PC-3 (cell line): ENCODE measurements around the gene TCOF1. TPM values are rescaled to one million over a fixed set of nuclear protein-coding genes. Genes with fewer than 3 reads are reported as not detected.

Source experiments
- ATAC-seq: fragments of 200-7000 bp; cut with Tn5 transposase; 2 replicates; pipeline ENCODE4 v1.9.1; 2020; ENCODE audit warnings: mild to moderate bottlenecking, moderate library complexity
- BruUV-seq: library from RNA; stranded (reverse); fragments of 400-500 nt; replicated peaks from 2 replicates; lab custom pipeline; 2021; lab: Mats Ljungman, UMichigan
- CTCF ChIA-PET: fragments of 300-600 bp; sonication (Branson Sonifier 250); formaldehyde crosslinking; loops from one replicate; lab custom pipeline; 2022; ENCODE audit warnings: antibody characterized with exemption; lab: Charles Lee
- POLR2A ChIA-PET: fragments of 300-600 bp; sonication (Branson Sonifier 250); formaldehyde crosslinking; loops from one replicate; lab custom pipeline; 2022; ENCODE audit warnings: antibody characterized with exemption; ENCODE audit not compliant: unreplicated experiment; lab: Charles Lee
- DNase-seq: peaks from one replicate; pipeline ENCODE4 v3.0.0-alpha.2; 2015
- H2AFZ ChIP-seq: fragments of 300-600 bp; sonication (generic); 2 replicates; pipeline ENCODE4 v1.6.0; 2016; ENCODE audit warnings: antibody characterized with exemption, low read length
- H3F3A ChIP-seq: fragments of 300-600 bp; sonication (generic); one replicate; pipeline ENCODE4 v1.6.0; 2017; ENCODE audit warnings: antibody characterized with exemption, low read length, control low read depth, mild to moderate bottlenecking; ENCODE audit not compliant: unreplicated experiment
- H3K27ac ChIP-seq: fragments of 300-600 bp; sonication (generic); 2 replicates; pipeline ENCODE4 v1.5.1; 2016; ENCODE audit warnings: mild to moderate bottlenecking, low read length
- H3K27me3 ChIP-seq: fragments of 300-600 bp; sonication (generic); 2 replicates; pipeline ENCODE4 v1.6.1; 2016; ENCODE audit warnings: low read length, mixed read lengths
- H3K36me3 ChIP-seq: fragments of 300-600 bp; sonication (generic); 2 replicates; pipeline ENCODE4 v1.6.1; 2016; ENCODE audit warnings: low read depth, mixed run types, low read length, mixed read lengths
- H3K4me1 ChIP-seq: fragments of 300-600 bp; sonication (generic); 2 replicates; pipeline ENCODE4 v1.5.1; 2016; ENCODE audit warnings: low read length; ENCODE audit not compliant: insufficient read depth
- H3K4me2 ChIP-seq: fragments of 300-600 bp; sonication (generic); 2 replicates; pipeline ENCODE4 v1.6.0; 2016; ENCODE audit warnings: low read length
- H3K4me3 ChIP-seq: fragments of 300-600 bp; sonication (generic); 2 replicates; pipeline ENCODE4 v1.5.1; 2016; ENCODE audit warnings: mild to moderate bottlenecking, low read length, mixed read lengths
- H3K79me2 ChIP-seq: fragments of 300-600 bp; sonication (generic); 2 replicates; pipeline ENCODE4 v1.6.1; 2017; ENCODE audit warnings: low read length, mixed read lengths
- H3K9ac ChIP-seq: fragments of 300-600 bp; sonication (generic); 2 replicates; pipeline ENCODE4 v1.6.0; 2016; ENCODE audit warnings: mild to moderate bottlenecking, low read length
- H3K9me2 ChIP-seq: fragments of 300-600 bp; sonication (generic); replicated peaks from 2 replicates; pipeline ENCODE4 v1.6.1; 2016; ENCODE audit warnings: mixed run types, low read length, mixed read lengths
- H3K9me3 ChIP-seq: fragments of 300-600 bp; sonication (generic); 2 replicates; pipeline ENCODE4 v1.6.1; 2016; ENCODE audit warnings: low read length, mixed read lengths
- H4K20me1 ChIP-seq: fragments of 300-600 bp; sonication (generic); 2 replicates; pipeline ENCODE4 v1.6.1; 2016; ENCODE audit warnings: low read length, mixed read lengths
- EZH2 ChIP-seq: fragments of 300-600 bp; sonication (generic); IDR thresholded peaks from one replicate; pipeline ENCODE4 v1.6.1; 2017; ENCODE audit warnings: antibody characterized with exemption, mild to moderate bottlenecking, low read length; ENCODE audit not compliant: unreplicated experiment
- EZH2phosphoT487 ChIP-seq: fragments of 300-600 bp; sonication (generic); IDR thresholded peaks from 2 replicates; pipeline ENCODE4 v1.6.1; 2018; ENCODE audit warnings: mild to moderate bottlenecking, antibody characterized with exemption, low read length, borderline replicate concordance
- intact Hi-C: fragments of 100-400 bp; cut with micrococcal nuclease; formaldehyde crosslinking; loops from 2 replicates; pipeline ENCODE4 v1.9.0; 2023
- total RNA-seq: library from RNA; depleted of rRNA; stranded (reverse); fragments of >200 nt; gene quantifications from 2 replicates; pipeline ENCODE4 v1.2.3, GENCODE V29; 2014
- TF ChIP-seq, protein P1 (sequence below): fragments of 300-600 bp; sonication (generic); conservative IDR thresholded peaks from 2 replicates; pipeline ENCODE4 v1.5.1; 2017; ENCODE audit warnings: antibody characterized with exemption, low read depth, mild to moderate bottlenecking, low read length

TCOF1 gene
- total RNA-seq, 1 experiment from 2014 or later = 113 TPM

DNA sequence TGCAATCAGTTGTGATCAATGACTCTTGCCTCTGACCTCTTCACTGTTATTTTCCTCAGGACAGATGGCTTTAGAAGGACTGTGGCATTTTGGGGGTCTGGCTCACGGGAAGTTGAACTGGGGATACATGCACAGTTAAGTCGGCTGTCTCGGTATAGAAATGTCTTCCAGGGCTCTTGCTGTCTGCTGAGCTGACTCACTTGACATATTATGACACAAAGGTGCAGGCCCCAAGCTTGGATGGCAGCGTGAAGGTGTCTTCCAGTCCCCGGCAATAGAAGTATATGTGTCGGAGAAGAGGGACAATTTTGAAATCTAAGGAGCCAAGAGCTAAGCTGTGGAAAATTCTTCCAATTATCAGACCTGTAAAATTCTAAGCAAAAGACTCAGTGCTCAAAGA, 45.0 kb upstream of the TCOF1 start:
- ATAC-seq = no peak
- no TSS peak for BruUV-seq
- Histone ChIP-seq H3K27ac (no peak overlapping the region), H3K4me3 (no peak overlapping the region), H2AFZ (no peak overlapping the region), H3K9me2 (no peaks in the 10 kb centered on the region), H3K9ac (no peak overlapping the region), H3K27me3 (no peaks in the 10 kb centered on the region), H3K4me2 (no peak overlapping the region), H3K36me3 (no peaks in the 10 kb centered on the region), H3K4me1 (peaks cover 11% of the 10 kb centered on the region), H3K9me3 (no peaks in the 10 kb centered on the region), H4K20me1 (no peaks in the 10 kb centered on the region), H3K79me2 (no peaks in the 10 kb centered on the region), H3F3A (no peaks in the 10 kb centered on the region)
- TF ChIP-seq, protein P1, sequence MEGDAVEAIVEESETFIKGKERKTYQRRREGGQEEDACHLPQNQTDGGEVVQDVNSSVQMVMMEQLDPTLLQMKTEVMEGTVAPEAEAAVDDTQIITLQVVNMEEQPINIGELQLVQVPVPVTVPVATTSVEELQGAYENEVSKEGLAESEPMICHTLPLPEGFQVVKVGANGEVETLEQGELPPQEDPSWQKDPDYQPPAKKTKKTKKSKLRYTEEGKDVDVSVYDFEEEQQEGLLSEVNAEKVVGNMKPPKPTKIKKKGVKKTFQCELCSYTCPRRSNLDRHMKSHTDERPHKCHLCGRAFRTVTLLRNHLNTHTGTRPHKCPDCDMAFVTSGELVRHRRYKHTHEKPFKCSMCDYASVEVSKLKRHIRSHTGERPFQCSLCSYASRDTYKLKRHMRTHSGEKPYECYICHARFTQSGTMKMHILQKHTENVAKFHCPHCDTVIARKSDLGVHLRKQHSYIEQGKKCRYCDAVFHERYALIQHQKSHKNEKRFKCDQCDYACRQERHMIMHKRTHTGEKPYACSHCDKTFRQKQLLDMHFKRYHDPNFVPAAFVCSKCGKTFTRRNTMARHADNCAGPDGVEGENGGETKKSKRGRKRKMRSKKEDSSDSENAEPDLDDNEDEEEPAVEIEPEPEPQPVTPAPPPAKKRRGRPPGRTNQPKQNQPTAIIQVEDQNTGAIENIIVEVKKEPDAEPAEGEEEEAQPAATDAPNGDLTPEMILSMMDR = no peak
- TF ChIP-seq EZH2phosphoT487 = no peak
- TF ChIP-seq EZH2 = no peak
- ChIA-PET CTCF (no interaction called here), POLR2A (no interaction called here)
- intact Hi-C loops = no loop called here
- no peak for DNase-seq

DNA sequence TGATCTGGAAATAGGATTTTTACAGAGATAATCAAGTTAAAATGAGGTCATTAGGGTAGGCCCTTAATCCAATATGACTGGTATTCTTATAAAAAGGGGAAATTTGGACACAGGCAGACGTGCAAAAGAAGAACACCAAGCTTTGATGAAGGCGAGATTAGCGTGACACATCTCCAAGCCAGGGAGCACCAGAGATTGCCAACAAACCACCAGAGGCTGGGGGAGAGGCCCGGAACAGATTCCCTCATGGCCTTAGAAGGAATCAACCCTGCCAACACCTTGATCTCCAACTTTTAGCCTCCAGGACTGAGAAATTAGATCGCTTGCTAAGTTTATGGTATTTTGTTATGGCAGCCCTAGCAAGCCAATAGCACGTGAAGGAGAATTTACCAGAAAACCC, 44.0 kb upstream of the TCOF1 start:
- H3K4me3 ChIP-seq = no peak overlapping the region
- no peaks in the 10 kb centered on the region for H3K79me2 ChIP-seq
- H4K20me1 ChIP-seq = no peaks in the 10 kb centered on the region
- ChIA-PET CTCF (no interaction called here), POLR2A (no interaction called here)
- ATAC-seq (no peak), DNase-seq (no peak)
- H3F3A ChIP-seq = no peaks in the 10 kb centered on the region
- H3K27ac ChIP-seq = no peak overlapping the region
- H3K4me2 ChIP-seq = no peak overlapping the region
- TF ChIP-seq EZH2 (no peak), EZH2phosphoT487 (no peak)
- TF ChIP-seq, protein P1 = no peak
- H3K9me2 ChIP-seq = no peaks in the 10 kb centered on the region
- H3K36me3 ChIP-seq = no peaks in the 10 kb centered on the region
- H3K9ac ChIP-seq = no peak overlapping the region
- H2AFZ ChIP-seq = no peak overlapping the region
- H3K27me3 ChIP-seq = no peaks in the 10 kb centered on the region
- intact Hi-C loops = no loop called here
- BruUV-seq = no TSS peak
- no peaks in the 10 kb centered on the region for H3K9me3 ChIP-seq
- peaks cover 21% of the 10 kb centered on the region for H3K4me1 ChIP-seq

DNA sequence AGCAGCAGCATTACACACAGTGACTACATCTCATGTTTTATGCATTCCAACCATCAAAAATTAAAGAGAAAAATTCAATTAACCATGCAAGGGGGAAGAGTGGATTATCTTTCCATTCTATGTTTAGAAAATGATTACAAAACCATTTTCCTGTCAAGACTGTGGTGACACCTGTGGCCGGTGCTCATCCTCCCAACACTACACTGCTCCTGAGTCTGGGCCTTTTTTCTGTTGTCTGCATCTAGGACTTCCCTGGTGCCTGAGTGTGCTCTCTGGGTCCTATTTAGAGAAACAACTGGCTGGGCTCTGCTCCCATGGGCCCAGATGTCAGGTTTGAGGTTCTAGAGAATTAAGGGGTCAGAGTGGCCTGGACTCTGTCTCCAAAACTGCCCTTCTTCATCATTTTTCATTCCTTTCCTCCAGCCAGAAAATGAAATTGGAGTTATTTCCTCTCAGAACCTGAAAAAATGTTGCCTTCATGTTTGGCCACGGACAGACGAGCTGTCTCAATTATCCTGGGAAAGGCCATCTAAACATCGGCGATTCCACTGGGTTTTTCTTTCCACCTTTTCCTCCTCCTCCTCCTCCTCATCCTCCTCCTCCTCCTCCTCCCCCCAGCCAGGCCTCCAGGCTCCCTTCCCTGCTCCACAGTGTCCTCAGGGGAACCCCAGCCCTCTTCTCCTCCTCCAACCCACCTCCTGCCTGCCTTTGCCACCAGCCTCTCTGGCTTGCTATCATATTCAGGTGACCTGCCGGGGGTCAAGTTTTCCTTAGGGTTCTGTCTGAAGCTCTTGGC, 43.4 kb upstream of the TCOF1 start:
- Histone ChIP-seq H3K27ac (no peak overlapping the region), H3K36me3 (no peaks in the 10 kb centered on the region), H3K9me3 (no peaks in the 10 kb centered on the region), H3F3A (no peaks in the 10 kb centered on the region), H3K4me2 (no peak overlapping the region), H3K4me3 (no peak overlapping the region), H3K9me2 (no peaks in the 10 kb centered on the region), H4K20me1 (no peaks in the 10 kb centered on the region), H3K4me1 (peaks cover 27% of the 10 kb centered on the region), H3K27me3 (no peaks in the 10 kb centered on the region), H3K79me2 (no peaks in the 10 kb centered on the region), H3K9ac (no peak overlapping the region), H2AFZ (no peak overlapping the region)
- ATAC-seq (no peak), DNase-seq (no peak)
- intact Hi-C loops = no loop called here
- TF ChIP-seq, protein P1 = no peak
- POLR2A ChIA-PET = no interaction called here
- no TSS peak for BruUV-seq
- CTCF ChIA-PET = no interaction called here
